GM12878 (cell line): ENCODE results near the gene SIN3B. TPM values are rescaled to one million over a fixed set of nuclear protein-coding genes. Genes with fewer than 3 reads are reported as not detected.

Experiments used
- CTCF ChIP-seq, 3 experiments: IDR thresholded peaks in 2 of 3; conservative IDR thresholded peaks in 1 of 3; 2 replicates each; pipeline ENCODE4 v1.5.1; 2011; ENCODE audit warnings: low read depth in 3 of 3, low read length in 3 of 3, mild to moderate bottlenecking in 3 of 3, control low read depth in 2 of 3, moderate library complexity in 2 of 3, inconsistent platforms in 1 of 3, mixed read lengths in 1 of 3; ENCODE audit not compliant: control insufficient read depth in 2 of 3, insufficient read depth in 1 of 3; ENCODE audit errors: extremely low read depth in 1 of 3
- KLF5 ChIP-seq: fragments of 450-650 bp; IDR thresholded peaks from 2 replicates; pipeline ENCODE4 v1.6.1; 2014; ENCODE audit warnings: mild to moderate bottlenecking; ENCODE audit not compliant: partially characterized antibody
- MAX ChIP-seq: IDR thresholded peaks from 2 replicates; pipeline ENCODE4 v1.6.1; 2012; ENCODE audit warnings: low read depth, low read length, improper control_type of control experiment
- MYB ChIP-seq: fragments of 150-350 bp; IDR thresholded peaks from 2 replicates; pipeline ENCODE4 v1.6.1; 2014; ENCODE audit warnings: mild to moderate bottlenecking, low read depth, low read length, borderline replicate concordance
- STAT1 ChIP-seq: fragments of 450-650 bp; conservative IDR thresholded peaks from 2 replicates; pipeline ENCODE4 v1.6.1; 2014; ENCODE audit warnings: antibody characterized with exemption, mild to moderate bottlenecking
- ZNF687 ChIP-seq: fragments of 450-650 bp; IDR thresholded peaks from 2 replicates; pipeline ENCODE4 v1.6.1; 2017; ENCODE audit warnings: mild to moderate bottlenecking, moderate library complexity
- polyA plus RNA-seq, 11 experiments: library from polyadenylated mRNA; depleted of rRNA in 4 of 11; unstranded in 6 of 11; stranded (reverse) in 5 of 11; fragments of >200 nt; fragmentation: Nextera tagmentation in 4 of 11; fragmentation: Illumina TruSeq in 1 of 11; extraction: Ambion mirVana in 4 of 11; extraction: Trizol in 1 of 11; gene quantifications; 1 replicate in 1 of 11; 2 replicates in 10 of 11; pipeline versions ENCODE4 v1.2.1 to v1.2.3, GENCODE V29; 2011 to 2016; ENCODE audit warnings: inconsistent platforms in 2 of 11, missing spikeins in 2 of 11, low read depth in 1 of 11
- total RNA-seq, 4 experiments: library from RNA; depleted of rRNA in 3 of 4; stranded (reverse); fragments of >200 nt in 3 of 4; fragmentation: Illumina TruSeq in 1 of 4; extraction: Trizol in 1 of 4; gene quantifications; 2 replicates each; pipeline versions ENCODE4 v1.2.1 to v1.2.3, GENCODE V29; 2013 to 2021

The SIN3B gene
- total and polyA plus RNA-seq, 10 of the 15 experiments (the other 5 are each of a cell fraction or from before 2014, with no cell fraction given) = 0.68 to 34.5 (median 15.8) TPM

GRCh38 chr19:16889366-16889882 lies 60.2 kb downstream of the SIN3B start (continued):
- TF ChIP-seq CTCF (IDR thresholded peaks at IDR 0.05 in 2 of 3, conservative IDR thresholded peaks at IDR 0.05 in 1 of 3; ENCODE audit: control insufficient read depth in 2 of 3, extremely low read depth in 1 of 3, insufficient read depth in 1 of 3, low read depth in 3 of 3, low read length in 3 of 3) = no peak
- TF ChIP-seq STAT1 = no peak
- no peak for TF ChIP-seq MAX
- no peak for TF ChIP-seq ZNF687
- no peak for TF ChIP-seq KLF5
- TF ChIP-seq MYB = no peak
